Measurements from ENCODE around the gene NOVA1.

GRCh38 chr14:26601856-26602255 lies 4.0 kb upstream of the NOVA1 start:
- TF ChIP-seq EZH2 (IDR thresholded peaks at IDR 0.05; ENCODE audit: insufficient read depth, poor library complexity, severe bottlenecking) (no peak), EZH2phosphoT487 (IDR thresholded peaks at IDR 0.05; ENCODE audit: insufficient read depth, low read depth) (no peak)
